ENCODE measurements around the gene TMEFF2.
"Not testable (repeated sequence)": the region's sequence is repeated elsewhere in the genome, so short reads cannot be mapped to it uniquely, and the experiment has no call there.

Gene TMEFF2

GRCh38 chr2:192183296-192183695 lies 11.4 kb downstream of the TMEFF2 start:
- no peak for DNase-seq (ENCODE audit: low read depth)

GRCh38 chr2:192166946-192167345 lies 27.8 kb downstream of the TMEFF2 start:
- DNase-seq (ENCODE audit: low read depth), result no peak

DNA sequence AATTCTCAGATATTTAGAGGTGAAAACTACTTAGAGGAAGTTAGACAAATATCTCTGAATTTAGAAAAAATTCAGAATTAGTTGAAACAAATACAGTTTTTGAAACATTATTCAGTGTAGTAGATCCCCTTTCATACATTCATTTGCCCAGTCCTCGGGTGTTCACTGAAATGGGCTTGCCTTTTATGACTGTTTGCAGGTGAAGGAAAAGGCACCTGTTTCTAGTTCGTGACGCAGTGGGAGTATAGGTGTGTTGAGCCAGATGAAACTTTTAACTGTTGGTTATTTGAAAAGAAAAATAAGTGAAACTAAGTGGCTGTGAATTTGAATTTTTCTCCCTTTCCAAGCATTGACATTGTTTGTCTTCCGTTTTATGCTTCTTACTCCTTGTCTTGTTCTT lies 28.9 kb downstream of the TMEFF2 start:
- no peak for DNase-seq (ENCODE audit: low read depth)

DNA sequence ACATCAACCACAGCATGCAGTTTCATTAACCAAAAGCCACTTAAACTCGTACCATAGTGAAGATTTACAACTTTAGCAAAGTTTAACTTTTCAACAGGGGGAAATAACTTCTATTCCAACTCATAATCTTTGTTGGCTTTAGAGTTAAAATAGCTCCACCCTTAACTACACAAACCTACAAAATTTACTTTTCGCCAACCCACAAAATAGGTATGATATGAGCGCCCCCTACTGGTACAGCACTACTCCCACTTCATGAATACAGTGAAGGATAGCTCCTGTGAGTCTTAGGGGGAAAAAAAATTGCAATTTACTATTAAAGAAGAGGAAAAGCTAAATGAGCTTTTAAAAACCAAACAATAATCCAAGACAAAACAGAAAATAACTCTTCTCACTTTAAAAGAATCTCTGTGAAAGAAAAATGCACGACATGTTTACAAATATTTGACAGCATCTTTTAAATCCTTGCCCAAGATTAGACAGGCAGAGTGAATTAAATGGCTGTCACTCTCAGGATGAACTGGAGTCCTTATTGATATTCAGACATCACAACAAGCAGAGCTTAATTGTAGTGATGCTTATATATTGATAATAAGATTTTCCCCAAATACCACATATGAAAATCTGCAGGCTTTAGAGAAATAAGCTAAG lies 32.2 kb downstream of the TMEFF2 start:
- peak; percentile 34 for DNase-seq (ENCODE audit: low read depth)

GRCh38 chr2:192161656-192162290 lies 33.0 kb downstream of the TMEFF2 start:
- DNase-seq (ENCODE audit: low read depth), result no peak

DNA sequence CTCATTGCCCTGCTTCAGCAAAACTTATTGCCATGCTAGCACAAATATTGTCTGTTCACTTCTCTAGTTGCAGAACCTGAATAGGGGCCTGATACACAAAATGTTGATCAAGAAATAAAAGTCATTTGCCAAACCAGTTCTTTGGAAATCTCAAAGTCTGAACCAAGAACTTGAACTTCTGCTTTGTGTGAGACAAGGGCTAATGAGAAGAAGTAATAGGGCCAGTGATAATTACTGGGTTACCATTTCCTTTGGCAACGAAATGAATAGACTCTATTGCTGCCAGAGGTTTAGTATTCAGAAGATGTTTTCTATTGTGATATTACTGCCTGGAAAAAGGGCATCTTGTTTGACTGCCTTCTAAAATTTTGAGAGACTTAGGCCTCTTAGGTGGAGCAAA lies 35.0 kb downstream of the TMEFF2 start:
- DNase-seq (ENCODE audit: low read depth), result no peak

DNA sequence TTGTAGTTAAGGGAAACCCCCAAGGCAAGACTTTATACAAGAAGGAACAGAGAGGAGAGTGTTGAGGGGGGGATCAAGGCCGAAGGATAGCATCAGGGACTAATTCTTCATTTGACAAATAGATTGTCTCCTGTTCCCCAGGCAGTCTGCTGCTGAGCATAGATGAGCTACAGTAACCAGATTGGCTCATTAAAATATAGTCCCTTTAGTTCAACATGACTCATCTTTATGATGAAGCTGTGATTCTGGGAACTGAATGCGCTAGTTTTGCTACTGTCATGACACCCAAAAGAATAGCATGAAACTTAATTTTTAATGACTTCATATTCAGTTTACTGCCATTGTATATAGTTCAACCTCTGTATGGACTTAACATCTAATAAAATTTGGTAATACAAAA lies 35.5 kb downstream of the TMEFF2 start:
- no peak for DNase-seq (ENCODE audit: low read depth)

GRCh38 chr2:192157776-192158175 lies 37.0 kb downstream of the TMEFF2 start:
- no peak for DNase-seq (ENCODE audit: low read depth)

- no peak for DNase-seq (ENCODE audit: low read depth)
Measured at GRCh38 chr2:192155511-192156118, 39.1 kb downstream of the TMEFF2 start.

DNA sequence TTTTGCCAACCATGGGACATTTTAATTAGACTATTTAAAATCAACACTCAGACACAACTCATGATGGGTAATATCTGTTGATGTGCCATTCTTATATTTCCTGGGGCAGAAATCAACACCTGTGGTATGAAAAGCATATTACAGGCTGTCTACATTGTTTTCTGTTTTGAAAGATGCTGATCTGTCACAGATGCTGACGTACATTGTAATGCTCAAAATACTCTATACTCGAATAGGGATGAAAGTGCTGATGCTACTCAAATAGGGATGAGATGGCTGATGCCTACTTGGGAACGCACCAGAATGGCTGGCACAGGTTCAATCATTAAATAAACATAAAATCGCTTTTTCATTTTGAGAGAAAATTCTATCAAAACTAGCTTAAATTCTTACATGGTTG lies 41.2 kb downstream of the TMEFF2 start:
- DNase-seq (ENCODE audit: low read depth), result no peak

GRCh38 chr2:192151853-192152252 lies 42.9 kb downstream of the TMEFF2 start:
- DNase-seq (ENCODE audit: low read depth), result peak; percentile 73

GRCh38 chr2:192150166-192150565 lies 44.6 kb downstream of the TMEFF2 start:
- DNase-seq (ENCODE audit: low read depth), result no peak

DNA sequence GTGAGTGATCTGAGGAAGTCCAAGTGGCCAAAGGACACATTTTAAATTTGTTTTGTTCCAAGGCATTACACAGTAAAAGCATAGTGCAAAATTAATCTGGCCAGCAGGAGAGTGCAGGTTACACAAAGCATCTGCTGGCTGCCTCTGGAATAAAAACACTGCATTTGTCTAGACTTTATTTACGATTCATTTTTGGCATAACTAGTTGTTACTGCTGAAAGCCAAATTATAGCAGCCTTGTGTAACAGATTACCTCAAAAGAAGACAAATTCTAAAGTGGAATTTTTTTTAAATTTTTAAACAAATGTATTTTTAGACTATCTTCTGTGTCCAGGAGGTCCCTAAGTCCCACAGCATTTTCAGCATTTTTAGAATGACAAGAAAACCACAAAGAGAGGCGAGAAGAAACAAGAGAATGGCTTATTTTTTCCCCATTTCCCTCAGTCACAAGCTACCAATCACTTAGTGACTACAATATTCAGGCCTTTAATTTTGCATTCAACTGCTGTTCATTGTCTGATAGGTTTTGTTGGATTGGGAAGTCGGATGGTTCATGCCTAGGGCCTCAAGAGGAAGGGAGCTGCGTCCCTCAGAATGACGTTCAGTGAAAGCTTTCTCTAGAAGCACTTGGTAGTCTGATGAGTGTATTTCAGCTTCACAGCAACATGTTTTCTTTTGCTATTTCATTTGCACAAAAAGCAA lies 46.0 kb downstream of the TMEFF2 start:
- no peak for DNase-seq (ENCODE audit: low read depth)

GRCh38 chr2:192148241-192148619 lies 46.5 kb downstream of the TMEFF2 start:
- DNase-seq (ENCODE audit: low read depth), result no peak

DNA sequence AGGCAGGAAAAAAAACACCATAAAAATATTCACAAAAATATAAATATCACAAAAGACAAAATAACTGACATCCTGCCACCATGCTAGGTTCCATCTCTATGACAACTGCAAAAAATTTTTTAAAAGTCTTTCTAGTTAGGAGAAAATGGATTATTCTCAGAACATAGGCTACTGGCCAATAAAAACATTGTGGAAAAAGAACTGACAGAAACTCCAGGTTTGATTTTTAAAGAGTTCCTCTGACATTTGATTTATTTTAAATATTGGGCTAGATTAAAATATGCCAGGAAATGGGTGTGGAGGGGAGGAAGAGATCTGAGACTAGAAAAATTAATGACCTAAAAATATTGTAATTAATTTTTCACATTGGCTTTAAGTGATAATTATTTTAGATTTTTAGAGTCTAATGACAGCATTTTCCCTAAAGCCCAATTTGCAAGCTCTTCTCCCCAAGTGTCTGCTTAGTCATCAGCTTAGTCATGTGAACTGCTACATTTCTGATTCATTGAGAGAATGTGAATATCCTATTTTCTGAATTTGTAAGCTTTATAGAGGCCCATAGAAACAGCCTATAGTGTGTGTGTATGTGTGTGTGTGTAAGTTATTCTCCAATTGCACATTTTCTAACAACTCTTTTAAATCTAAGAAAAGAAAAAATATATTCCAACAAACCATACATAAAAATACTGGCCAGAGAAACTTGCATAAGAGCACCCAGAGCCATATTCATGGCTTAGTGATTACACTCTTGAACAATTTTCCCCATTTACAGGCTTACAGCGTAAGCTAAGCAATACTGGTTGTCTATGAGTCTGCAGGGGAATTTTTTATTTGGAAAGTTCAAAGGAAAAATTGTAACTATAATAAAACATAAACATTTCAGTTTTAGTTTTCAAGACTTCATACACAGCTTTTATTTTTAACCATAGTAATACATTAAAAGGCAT lies 48.4 kb downstream of the TMEFF2 start:
- DNase-seq (ENCODE audit: low read depth), result peak; percentile 74

GRCh38 chr2:192145496-192145895 lies 49.2 kb downstream of the TMEFF2 start:
- DNase-seq (ENCODE audit: low read depth), result no peak

GRCh38 chr2:192140236-192140839 lies 54.4 kb downstream of the TMEFF2 start:
- no peak for DNase-seq (ENCODE audit: low read depth)

DNA sequence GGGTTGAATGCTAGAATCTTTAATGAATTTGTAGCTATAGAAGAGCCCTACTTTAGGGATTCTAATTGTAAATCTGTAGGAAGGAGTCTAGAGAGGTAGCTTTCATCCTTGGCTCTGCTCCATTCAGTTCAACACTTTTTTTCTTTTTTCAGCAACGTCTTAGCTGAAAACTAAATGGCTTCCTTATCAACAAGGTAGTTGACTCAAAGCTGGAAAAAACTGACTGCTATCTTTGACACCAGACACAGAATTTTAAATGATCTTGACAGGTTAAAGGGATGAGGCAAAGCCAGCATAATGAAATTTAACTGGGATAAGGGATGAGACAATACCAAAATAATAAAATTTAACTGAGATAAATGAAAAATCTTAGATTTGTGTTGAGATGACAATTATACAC lies 54.9 kb downstream of the TMEFF2 start:
- DNase-seq (ENCODE audit: low read depth), result no peak

DNA sequence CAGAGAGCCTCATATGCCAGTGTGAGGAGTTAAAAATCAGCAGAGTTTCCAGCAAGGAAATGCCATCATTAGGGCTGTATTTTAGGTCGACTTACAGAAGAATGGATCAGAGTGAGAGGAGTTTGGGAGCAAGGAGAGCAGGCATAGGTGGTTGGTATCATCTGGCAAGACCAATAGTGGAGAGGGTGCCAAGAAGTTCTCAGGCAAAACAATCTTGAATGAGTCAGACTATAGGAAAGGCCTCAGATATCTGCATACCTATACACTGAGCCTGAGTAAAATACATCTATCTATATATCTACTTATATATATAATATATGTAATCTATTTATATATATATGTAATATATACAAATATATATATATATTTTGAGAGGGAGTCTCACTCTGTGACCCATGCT lies 57.3 kb downstream of the TMEFF2 start:
- DNase-seq (ENCODE audit: low read depth), result no peak

- not testable (repeated sequence) for DNase-seq (ENCODE audit: low read depth)
Measured at GRCh38 chr2:192132604-192133003, 62.1 kb downstream of the TMEFF2 start.

DNA sequence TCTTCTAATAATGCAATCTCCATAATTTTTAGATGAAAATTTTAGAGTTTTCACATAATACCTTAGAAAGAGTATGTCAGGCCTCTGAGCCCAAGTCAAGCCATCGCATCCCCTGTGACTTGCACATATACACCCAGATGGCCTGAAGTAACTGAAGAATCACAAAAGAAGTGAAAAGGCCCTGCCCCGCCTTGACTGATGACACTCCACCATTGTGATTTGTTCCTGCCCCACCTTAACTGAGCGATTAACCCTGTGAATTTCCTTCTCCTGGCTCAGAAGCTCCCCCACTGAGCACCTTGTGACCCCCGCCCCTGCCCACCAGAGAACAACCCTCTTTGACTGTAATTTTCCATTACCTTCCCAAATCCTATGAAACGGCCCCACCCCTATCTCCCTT lies 64.4 kb downstream of the TMEFF2 start:
- DNase-seq (ENCODE audit: low read depth), result not testable (repeated sequence)

All from HS-5 (cell line).